Ishikawa (cell line): ENCODE data around the gene DBN1.

Experiments used
- CEBPB ChIP-seq: IDR thresholded peaks from 2 replicates; pipeline ENCODE4 v1.6.1; 2012
- CREB1 ChIP-seq: IDR thresholded peaks from 2 replicates; pipeline ENCODE4 v1.6.1; 2012; ENCODE audit warnings: low read depth
- EGR1 ChIP-seq: IDR thresholded peaks from 2 replicates; pipeline ENCODE4 v1.6.1; 2012
- EP300 ChIP-seq: IDR thresholded peaks from 2 replicates; pipeline ENCODE4 v1.6.1; 2012; ENCODE audit warnings: borderline replicate concordance
- FOXM1 ChIP-seq: IDR thresholded peaks from 2 replicates; pipeline ENCODE4 v1.6.1; 2012; ENCODE audit warnings: low read depth, borderline replicate concordance
- RAD21 ChIP-seq: IDR thresholded peaks from 2 replicates; pipeline ENCODE4 v1.6.1; 2012; ENCODE audit warnings: low read depth
- REST ChIP-seq: IDR thresholded peaks from 2 replicates; pipeline ENCODE4 v1.6.1; 2012; ENCODE audit warnings: low read depth, mild to moderate bottlenecking
- TAF1 ChIP-seq: IDR thresholded peaks from 2 replicates; pipeline ENCODE4 v1.6.1; 2012; ENCODE audit warnings: low read depth, mild to moderate bottlenecking
- TCF12 ChIP-seq: IDR thresholded peaks from 2 replicates; pipeline ENCODE4 v1.6.1; 2012; ENCODE audit warnings: low read depth
- TEAD4 ChIP-seq: IDR thresholded peaks from 2 replicates; pipeline ENCODE4 v1.6.1; 2012
- YY1 ChIP-seq: IDR thresholded peaks from 2 replicates; pipeline ENCODE4 v1.6.1; 2012; ENCODE audit warnings: low read depth
- TF ChIP-seq, protein P1 (sequence below): IDR thresholded peaks from 2 replicates; pipeline ENCODE4 v1.6.1; 2012

- TF ChIP-seq CEBPB (no peak), REST (no peak), TEAD4 (no peak), EGR1 (no peak), FOXM1 (no peak), TAF1 (no peak), EP300 (no peak), RAD21 (no peak), CREB1 (no peak), TCF12 (no peak), YY1 (no peak)
- TF ChIP-seq, protein P1, sequence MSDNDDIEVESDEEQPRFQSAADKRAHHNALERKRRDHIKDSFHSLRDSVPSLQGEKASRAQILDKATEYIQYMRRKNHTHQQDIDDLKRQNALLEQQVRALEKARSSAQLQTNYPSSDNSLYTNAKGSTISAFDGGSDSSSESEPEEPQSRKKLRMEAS = no peak
Measured at GRCh38 chr5:177515580-177515979, 42.1 kb upstream of the DBN1 start.
